ENCODE measurements around the gene CFD.
A peak's percentile ranks its signal among the peaks of the same experiment; 100 is the strongest.
"Not testable (repeated sequence)": the region's sequence is repeated elsewhere in the genome, so short reads cannot be mapped to it uniquely, and the experiment has no call there.

Gene CFD

DNA sequence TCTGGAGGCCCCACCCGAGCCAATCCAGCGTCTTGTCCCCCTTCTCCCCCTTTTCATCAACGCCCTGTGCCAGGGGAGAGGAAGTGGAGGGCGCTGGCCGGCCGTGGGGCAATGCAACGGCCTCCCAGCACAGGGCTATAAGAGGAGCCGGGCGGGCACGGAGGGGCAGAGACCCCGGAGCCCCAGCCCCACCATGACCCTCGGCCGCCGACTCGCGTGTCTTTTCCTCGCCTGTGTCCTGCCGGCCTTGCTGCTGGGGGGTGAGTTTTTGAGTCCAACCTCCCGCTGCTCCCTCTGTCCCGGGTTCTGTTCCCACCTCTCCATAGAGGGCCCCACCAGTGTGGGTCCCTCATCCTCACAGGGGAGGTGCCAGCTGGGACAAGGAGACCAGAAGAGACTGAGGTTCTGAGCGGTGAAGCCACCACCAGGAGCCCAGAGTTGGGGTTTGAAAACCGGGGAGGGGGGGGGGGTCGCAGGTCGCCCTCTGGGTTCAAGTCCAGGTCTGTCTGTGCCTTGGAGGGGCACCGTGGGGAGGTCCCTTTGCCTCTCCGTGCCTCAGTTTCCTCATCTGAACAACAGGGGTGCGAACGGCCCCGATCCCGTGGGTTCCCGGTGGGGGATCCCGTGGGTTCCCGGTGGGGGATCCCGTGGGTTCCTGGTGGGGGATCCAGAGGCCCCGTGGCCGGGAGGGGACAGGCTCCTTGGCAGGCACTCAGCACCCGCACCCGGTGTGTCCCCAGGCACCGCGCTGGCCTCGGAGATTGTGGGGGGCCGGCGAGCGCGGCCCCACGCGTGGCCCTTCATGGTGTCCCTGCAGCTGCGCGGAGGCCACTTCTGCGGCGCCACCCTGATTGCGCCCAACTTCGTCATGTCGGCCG is 7.1 kb upstream of the CFD start, which contains the start of gene ELANE:
Gene ELANE (plus strand): TSS at position 168 of the 878 bp plus-strand sequence. CDS start 26 bp downstream, at position 194.
- DNase-seq (ENCODE audit: low spot score) = no peak

DNA sequence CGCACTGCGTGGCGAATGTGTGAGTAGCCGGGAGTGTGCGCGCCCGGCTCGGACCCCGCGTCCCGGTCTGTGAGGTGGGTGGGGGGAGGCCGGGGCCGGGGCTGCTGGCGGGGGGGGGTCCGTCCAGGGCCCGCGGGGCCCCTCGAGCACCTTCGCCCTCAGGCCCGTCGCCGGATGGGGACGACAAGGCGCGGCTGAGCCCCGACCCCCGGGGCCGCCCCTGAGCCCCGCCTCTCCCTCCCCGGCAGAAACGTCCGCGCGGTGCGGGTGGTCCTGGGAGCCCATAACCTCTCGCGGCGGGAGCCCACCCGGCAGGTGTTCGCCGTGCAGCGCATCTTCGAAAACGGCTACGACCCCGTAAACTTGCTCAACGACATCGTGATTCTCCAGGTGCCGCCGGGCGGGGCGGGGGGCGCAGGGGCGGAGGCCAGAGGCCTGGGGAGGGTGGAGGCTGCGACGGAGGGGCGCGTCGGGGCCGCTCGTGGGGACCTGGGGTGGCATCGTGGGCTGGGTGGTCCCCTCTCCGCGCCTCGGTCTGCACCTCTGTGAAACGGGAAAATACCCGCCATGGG is 6.4 kb upstream of the CFD start:
- DNase-seq (ENCODE audit: low spot score) = no peak

DNA sequence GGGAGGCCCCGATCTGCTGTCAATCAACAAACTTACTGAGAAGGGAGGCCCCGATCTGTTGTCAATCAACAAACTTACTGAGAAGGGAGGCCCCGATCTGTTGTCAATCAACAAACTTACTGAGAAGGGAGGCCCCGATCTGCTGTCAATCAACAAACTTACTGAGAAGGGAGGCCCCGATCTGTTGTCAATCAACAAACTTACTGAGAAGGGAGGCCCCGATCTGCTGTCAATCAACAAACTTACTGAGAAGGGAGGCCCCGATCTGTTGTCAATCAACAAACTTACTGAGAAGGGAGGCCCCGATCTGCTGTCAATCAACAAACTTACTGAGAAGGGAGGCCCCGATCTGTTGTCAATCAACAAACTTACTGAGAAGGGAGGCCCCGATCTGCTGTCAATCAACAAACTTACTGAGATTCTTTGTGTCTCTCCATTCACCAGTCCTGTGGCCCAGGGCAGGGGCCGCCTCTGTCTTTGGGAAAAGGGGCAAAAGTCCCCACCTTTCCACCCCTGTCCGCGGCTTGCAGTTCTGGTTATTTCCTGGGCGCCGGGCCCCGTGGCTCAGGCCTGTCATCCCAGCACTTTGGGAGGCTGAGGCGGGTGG is 5.7 kb upstream of the CFD start:
- not testable (repeated sequence) for DNase-seq (ENCODE audit: low spot score)

DNA sequence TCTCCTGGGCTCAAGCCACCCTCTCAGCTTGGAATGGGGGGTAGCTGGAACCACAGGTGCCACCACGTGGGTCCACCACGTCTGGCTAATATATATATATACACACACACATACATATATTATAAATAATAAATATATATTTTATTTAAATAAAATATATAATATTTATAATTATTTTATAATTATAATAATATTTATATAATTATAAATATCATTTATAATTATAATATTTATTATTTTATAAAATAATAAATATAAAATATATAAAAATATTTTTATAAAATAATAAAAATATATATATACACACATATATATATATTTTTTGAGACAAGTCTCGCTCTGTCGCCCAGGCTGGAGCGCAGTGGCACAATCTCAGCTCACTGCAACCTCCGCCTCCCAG is 4.9 kb upstream of the CFD start:
- no peak for DNase-seq (ENCODE audit: low spot score)

DNA sequence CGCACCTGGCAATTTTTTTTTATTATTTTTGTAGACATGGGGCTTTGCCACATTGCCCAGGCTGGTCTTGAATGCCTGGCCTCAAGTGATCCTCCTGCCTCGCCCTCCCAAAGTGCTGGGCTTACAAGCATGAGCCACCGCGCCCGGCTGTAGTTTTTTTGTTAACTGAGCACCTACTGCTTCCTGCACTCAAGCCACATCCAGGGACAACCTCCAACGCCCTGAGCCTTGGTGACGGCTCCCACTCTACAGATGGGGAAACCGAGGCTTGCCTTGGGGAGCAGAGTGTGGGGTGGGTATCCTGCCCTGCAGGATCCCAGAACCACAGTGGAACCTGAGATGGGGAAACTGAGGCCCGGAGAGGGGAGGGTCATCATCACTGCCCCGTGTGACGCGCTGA is 4.3 kb upstream of the CFD start:
- DNase-seq (ENCODE audit: low spot score) = no peak

DNA sequence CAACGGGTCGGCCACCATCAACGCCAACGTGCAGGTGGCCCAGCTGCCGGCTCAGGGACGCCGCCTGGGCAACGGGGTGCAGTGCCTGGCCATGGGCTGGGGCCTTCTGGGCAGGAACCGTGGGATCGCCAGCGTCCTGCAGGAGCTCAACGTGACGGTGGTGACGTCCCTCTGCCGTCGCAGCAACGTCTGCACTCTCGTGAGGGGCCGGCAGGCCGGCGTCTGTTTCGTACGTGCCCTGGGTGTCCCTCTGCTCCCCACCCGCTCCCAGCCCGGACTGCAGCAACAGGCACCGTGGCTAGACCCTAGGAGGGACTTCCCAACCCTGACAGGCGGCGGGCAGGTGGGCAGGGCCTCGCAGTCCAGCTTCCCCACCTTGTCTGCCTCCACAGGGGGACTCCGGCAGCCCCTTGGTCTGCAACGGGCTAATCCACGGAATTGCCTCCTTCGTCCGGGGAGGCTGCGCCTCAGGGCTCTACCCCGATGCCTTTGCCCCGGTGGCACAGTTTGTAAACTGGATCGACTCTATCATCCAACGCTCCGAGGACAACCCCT is 3.8 kb upstream of the CFD start:
- no peak for DNase-seq (ENCODE audit: low spot score)

DNA sequence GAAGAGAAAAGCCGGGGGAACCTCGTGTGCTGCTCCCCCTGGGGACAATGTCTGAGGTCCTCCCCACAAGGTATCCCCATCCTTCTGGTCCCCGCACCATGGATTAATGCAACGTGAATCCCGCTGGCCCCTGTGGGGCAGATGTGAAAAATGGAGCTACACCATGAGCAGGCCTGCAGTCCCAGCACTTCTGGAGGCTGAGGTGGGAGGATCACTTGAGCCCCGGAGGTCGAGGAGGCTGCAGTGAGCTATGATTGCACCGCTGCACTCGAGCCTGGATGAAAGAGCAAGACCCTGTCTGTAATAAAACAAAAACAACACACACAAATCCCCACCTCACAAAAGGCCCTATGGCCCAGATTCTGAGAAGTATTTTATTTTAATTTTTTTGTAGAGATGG is 1.2 kb upstream of the CFD start:
- DNase-seq (ENCODE audit: low spot score) = no peak

DNA sequence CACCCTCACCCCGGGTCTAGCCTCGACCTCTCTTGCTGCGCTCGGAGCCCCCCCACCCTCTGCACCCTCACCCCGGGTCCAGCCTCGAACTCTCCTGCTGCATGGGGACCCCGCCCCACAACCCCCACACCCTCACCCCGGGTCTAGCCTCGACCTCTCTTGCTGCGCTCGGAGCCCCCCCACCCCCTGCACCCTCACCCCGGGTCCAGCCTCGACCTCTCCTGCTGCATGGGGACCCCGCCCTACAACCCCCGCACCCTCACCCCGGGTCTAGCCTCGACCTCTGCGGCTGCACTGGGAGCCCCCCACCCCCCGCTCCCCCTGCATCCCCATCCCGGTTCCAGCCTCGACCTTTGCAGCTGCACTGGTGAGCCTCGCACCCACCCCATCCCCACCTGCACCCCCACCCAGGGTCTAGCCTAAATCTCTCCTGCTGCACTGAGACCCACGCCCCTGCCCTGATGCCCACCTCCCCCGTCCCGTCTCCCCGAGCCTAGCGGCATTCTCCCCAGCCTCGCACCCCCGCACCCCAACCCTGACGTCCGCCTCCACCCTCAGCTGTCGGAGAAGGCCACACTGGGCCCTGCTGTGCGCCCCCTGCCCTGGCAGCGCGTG is 1.8 kb downstream of the CFD start:
- DNase-seq (ENCODE audit: low spot score) = no peak

DNA sequence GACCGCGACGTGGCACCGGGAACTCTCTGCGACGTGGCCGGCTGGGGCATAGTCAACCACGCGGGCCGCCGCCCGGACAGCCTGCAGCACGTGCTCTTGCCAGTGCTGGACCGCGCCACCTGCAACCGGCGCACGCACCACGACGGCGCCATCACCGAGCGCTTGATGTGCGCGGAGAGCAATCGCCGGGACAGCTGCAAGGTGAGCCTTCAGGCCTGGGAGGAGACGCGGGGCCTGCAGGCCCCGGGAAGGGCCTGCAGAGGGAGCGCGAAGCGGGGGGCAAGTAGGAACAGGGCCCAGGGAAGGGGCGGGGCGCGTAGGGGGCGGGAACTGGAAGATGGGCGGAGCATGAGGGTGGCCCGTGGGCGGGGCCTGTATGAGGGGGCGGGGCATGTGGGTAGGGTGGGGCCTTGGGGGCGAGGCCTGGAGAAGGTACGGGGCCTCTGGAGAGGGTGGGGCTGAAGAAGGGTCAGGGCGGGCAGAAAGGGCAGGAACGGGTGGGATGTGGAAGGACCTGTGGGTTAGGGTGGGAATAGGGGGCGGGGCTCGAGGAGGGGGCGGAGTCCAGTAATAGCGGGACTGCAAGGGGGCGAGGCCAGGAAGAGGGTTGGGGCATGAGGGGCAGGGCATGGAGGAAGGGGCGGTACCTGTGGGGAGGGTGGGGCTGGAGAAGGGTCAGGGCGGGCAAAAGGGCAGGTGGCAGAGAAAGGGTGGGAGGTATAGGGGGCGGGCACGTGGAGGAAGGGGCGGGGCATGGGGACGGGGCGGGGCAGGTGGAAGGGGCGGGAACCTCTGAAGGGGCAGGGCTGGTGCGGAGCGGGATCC is 2.5 kb downstream of the CFD start:
- DNase-seq (ENCODE audit: low spot score) = peak; percentile 63

DNA sequence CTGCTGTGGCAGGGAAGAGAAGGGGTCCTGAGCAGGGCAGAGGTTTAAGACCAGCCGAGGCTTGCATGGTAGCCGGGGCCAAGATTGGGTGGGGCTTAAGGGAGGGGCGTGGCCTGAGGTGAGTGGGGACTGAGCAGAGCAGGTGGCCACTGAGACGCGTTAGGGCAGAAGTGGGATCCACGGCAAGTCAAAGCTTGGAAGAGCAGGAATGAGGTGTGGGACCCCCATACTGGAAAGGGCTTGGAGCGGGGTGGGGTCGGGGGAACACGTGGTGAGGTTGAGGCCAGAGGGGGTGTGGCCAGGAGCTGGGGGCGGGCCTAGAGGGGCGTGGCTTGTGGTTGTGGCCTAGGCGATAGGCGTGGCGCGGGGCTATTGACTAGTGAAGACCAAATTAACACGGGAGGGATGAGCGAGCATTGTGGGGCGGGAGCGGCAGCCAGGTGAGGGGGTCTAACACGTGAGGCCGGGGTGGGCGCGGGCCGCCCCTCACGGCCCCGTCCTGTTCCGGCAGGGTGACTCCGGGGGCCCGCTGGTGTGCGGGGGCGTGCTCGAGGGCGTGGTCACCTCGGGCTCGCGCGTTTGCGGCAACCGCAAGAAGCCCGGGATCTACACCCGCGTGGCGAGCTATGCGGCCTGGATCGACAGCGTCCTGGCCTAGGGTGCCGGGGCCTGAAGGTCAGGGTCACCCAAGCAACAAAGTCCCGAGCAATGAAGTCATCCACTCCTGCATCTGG is 3.3 kb downstream of the CFD start:
- peak; percentile 84 for DNase-seq (ENCODE audit: low spot score)

DNA sequence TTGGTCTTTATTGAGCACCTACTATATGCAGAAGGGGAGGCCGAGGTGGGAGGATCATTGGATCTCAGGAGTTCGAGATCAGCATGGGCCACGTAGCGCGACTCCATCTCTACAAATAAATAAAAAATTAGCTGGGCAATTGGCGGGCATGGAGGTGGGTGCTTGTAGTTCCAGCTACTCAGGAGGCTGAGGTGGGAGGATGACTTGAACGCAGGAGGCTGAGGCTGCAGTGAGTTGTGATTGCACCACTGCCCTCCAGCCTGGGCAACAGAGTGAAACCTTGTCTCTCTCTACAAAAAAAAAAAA is 3.8 kb downstream of the CFD start:
- DNase-seq (ENCODE audit: low spot score) = no peak

DNA sequence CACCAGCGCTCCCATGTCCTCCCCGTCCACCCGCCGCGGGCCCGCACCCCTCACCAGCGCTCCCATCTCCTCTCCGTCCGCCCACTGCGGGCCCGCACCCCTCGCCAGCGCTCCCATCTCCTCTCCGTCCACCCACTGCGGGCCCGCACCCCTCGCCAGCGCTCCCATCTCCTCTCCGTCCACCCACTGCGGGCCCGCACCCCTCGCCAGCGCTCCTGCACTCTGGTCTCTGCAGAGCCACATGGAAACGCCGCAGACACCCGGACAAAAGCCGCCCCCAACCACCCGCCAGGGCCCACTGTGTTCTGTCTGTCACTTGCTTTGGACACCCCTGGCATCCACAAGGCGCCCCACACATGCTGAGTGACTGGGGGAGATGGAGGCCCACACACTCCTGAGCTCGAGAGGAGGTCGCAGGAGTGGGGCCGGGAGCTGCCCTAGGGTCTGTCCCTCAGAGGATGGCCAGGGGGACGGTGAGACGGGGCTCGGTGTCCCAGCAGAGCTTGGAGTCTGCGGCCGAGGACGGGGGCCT is 7.4 kb downstream of the CFD start:
- DNase-seq (ENCODE audit: low spot score) = no peak

DNA sequence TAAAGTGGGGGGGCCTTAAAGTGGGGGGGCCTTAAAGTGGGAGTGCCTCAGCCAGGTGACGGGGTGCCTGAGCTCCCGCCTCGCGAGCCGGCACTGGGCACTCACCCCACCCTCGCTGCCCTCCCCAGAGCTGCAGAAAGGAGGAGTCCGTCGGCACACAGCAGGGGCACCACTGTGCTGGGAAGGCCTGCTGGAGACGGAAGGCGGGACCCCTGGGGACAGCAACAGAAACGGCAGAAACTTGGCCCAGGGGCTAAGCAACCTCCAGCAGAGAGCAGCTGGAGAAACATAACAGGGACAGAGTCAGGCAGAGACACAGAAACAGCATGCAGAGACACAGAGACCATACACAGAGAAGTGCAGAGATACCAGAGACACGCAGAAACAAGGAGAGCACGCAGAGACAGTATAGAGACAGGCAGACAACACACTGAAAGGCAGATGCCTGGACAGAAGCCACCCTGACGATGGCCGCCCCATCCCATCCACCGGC is 7.9 kb downstream of the CFD start:
- DNase-seq (ENCODE audit: low spot score) = no peak

DNA sequence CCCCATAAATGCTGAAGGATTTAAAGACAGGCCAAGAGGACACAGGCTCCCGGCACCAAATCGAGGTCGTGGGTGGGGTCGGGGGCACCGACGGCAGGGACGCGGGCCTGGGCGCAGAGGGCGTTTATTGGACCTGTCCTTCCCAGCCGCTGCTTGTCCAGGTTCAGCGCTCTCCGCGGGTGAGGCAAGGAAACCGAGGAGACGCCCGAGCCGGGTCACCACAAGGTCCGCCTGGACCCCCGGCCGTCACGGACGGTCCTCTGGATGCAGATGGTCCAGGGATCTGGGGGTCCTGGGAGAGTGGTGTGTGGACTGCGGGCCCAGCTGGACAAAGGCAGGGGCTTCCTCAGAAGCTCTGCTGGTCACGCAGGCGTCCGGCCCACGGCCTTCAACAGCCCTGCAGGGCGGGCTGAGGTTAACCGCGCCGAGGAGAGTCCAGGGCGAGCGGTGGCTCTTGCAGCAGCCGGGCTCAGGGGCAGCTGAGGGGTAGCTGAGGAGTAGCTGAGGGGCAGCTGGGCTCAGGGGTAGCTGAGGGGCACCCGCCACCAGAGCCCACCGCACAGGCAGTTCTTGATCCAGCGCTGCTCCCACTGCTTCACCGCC is 8.5 kb downstream of the CFD start:
- DNase-seq (ENCODE audit: low spot score) = no peak

DNA sequence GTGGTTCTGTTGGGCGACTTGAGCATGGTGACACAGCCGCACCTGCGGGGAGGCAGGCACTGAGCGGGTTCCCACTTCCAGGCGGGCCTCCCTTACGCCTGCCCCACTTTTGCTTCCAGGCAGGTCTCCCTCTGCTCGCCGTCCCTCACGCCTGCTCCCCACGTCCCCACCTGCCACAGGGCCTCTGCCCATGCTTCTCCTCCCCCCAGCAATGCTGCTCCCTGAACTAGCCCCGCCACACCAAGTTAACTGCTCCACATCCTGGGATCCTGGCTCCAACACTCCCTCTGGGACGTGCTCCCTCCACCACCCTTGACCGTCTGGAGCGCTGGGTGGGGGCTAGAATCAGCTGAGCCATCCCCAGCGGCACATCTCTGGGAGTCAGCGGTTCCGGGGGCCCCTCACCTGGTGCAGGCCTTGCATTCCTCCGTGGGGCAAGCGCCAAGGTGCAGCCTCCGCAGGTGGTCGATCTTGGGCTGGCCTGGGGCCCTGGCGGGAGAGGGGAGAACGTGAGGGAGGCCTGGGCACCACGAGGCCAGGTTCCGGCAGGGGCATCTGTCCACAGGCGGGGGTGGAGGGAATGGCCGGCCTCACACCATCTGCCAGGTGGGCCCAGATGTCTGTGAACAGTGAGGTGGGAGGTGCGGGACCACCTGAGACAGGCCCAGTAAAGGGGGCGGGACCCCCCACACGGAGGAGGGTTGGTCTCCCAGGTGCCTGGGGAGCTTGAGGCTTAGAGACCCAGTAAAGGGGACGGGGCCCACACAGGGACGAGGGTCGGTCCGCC is 9.2 kb downstream of the CFD start:
- no peak for DNase-seq (ENCODE audit: low spot score)

DNA sequence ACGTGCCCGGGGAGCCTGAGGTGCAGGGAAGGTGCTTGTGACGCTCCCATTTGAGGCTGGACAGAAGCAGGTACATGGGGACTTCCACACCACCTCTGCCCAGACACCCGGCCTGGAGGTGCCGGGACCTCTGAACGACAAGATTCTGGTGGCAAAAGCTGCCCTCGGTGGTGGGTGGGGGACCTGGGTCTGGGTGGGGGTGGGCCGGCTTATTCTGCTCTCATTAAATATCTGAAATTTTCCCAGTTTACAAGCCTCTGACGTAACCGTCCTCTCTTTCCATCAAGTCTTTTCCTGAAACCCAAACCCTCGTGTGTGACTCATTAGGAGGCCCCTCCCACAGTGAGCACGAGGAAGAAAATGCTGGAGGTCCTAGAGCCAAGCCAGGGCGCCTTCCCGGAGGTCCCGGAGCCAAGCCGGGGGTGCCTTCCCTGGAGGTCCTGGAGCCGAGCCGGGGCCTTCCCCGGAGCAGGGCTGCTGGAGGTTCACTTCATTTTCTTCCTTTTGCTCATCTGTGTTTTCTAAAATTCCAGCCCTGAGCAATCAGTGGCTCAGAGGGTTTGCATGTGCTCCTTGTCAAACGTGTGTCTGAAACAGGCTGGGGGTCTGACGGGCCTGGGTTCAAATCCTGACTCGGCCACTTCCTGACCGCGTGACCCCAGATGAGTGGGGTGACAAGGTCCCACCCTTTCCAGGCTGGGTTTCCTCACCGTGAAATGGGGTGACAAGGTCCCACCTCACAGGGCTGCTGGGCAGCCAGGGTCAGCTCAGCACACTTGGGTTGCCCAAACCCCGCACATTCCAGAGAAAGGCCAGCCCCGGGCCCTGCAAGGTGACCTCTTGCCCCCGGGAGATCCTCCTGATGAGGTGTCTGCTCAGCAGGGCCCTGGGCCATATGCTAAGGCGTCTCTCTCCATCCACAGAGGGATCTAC is 10.0 kb downstream of the CFD start:
- DNase-seq (ENCODE audit: low spot score) = peak; percentile 86

DNA sequence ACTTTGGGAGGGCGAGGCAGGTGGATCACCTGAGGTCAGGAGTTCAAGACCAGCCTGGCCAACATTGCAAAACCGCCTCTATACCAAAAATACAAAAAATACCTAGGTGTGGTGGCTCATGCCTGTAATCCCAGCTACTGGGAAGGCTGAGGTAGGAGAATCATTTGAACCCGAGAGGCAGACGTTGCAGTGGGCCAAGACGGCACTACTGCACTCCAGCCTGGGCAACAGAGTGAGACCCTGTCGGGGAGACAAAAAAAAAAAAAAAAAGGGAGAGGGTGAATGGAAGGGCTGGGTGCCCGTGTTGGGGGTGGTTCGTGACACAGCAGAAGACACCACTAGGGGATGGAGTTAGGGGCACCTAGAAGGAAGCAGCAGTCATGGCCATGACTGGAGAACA is 10.8 kb downstream of the CFD start:
- no peak for DNase-seq (ENCODE audit: low spot score)

DNA sequence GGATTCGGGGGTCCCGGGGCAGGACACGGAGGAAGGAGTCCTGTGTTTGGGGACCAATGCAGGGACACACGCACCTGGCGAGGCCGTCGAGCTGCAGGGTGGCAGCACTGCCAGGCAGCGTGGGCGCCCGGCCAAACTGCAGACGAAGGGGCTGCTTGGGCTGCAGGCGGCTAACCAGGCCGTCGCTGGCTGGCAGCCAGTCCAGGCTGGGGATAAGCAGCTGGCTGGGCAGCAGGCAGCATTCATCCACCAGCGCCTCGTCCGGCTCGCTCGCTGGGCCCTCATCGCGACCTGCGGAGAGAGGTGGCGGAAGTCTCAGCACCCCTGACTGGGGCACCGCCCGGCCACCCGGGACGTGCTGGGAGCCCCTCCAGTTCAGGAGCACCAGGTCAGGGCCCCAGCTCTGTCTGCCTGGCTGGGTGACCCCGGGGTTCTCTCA is 11.5 kb downstream of the CFD start:
- DNase-seq (ENCODE audit: low spot score) = no peak
